ENCODE data around the gene TTLL5.
A peak's percentile ranks its signal among the peaks of the same experiment; 100 is the strongest.
"Not testable (repeated sequence)": the region's sequence is repeated elsewhere in the genome, so short reads cannot be mapped to it uniquely, and the experiment has no call there.

TTLL5 gene

DNA sequence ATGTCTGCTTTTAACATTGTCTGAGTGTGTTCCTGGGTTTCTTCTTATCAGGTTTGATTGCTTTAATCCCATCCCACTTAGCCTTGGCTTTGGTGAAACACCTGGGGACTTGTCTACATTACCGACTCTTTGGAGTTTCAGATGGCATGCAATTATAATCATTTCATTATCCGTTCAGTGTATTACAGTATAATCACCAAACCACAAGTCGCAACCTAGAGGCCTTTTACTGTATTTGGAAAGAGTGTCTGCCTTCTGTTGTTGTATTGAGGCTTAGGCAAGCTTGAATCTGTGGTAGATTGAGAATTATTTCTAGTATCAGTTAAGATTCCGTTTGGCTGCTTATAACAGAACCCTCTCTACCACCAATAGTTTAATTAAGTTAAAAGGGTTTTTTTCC lies 216.8 kb downstream of the TTLL5 start:
- DNase-seq: no peak

DNA sequence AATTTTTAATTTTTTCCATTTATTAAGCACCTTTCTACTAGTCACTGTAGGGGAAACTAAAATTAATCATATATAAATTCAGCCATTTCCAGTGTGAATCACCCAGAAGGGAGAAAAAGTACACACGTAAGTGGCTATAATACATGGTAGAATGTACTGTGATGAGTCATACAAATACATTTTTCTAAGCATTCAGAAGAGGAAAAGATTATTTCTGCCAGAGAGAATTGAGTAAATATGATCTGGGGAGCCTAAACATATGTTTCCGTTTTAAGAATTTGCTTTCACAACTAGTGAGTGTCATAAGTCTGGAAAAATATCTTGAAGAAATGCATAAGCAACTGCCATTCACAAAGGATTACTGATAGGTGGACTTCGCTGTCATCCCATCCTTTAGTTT lies 218.0 kb downstream of the TTLL5 start:
- DNase-seq: no peak

DNA sequence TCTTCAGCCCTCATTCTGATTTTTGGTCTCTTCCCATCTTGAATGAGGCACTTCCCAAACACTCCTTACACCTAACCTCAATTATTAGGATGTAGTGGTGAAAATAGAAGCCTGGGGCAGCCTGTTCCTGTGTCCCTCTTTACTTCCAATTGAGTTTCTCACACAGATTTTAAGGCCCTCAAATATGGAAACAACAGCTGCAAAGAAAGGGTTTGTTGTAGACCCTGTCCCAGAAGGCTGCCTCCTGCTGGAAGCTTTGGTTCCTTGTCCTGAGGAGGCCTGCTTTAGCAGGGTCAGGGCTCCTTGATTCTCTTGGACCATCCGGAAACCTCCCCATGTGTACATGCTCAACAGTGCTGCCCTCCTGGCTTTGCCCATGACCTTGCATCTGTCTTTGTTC lies 219.5 kb downstream of the TTLL5 start:
- no peak for DNase-seq

DNA sequence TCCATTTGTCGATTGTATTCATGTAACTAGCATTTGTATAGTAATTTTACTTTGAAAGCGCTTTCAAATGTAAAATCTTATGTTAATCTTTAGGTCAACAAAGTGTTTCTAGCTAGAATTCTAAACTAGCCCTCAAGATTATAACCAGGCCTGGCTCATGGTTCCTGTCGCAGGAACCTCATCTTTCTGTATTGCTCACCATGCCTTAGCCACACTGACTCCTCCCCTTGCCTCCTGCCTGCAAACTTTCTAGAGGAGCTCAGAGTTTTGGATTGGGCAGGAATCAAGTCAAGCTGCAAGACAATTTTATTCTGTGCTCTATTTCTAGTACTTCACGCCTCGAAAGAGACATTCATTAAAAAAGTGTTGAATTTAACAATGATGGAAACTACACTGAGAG lies 220.9 kb downstream of the TTLL5 start:
- no peak for DNase-seq

DNA sequence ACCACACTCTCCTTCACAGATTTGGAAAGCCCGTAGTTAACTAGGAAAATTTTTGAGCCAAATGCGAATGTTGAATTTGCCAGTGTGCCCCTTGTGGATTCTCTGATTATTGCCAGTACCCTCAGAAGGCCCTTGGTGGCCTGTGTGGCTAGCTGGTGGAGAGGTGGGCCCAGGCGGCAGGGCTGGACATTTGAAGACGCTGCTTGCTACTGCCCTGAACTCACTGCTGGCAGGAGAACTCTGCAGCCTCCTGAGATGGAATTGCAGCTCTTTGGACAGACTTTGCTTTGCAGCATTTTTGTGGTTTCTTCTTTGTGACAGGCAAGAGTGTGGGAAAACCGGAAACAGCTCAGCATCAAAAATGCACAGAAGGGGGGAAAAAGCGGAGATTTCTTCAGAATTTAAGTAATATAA lies 223.2 kb downstream of the TTLL5 start:
- no peak for DNase-seq

DNA sequence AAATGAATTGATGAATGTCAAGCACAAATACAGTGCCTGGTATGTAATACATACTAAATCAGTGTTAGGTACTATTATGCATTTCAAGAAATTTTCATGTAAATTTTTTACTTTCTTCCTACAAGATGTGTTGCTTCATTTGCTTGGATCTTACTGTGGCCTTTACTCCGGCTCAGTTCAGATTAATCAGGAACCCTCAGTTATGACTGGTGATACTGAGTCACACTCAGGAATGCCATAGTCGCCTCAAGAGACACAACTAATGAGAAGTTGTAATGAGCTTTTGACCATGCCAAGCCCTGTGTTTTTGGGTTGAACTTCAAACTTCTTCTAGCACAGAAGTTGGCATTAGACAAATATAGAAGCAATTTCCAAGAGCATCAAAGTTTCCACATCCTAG lies 224.8 kb downstream of the TTLL5 start:
- no peak for DNase-seq

DNA sequence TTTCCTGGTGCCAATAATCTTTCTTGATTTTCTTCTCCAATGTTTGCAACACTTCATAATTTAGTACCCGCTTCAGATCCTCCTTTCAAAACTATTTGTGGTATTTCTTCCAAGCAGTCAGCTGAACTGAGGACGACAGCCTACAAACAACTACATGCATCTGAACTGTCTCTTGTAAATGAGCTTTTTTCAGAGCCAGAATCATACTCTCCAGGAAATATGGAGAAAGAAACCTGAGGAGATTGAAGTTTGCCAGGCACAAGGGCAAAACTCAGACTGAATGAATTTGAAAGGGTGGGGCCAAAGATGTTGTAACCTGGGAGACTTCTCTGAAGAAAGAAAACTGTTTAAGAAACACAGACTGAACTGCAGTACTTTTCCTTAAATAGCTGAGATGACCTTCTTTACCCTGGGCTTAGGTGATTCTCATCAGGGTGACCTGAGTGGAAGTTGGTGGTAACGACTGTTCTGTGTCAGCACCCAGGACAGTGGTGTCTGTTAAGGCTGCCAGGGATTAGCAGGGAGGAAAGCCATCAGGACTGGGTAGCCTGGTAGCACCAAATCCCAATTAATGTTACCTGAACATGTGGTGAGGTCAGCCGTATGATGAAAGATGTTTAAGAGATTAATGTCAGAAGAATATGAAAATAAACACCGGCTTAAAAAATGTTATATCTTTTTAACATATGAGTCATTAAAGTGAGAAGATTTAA lies 225.7 kb downstream of the TTLL5 start:
- DNase-seq: no peak

DNA sequence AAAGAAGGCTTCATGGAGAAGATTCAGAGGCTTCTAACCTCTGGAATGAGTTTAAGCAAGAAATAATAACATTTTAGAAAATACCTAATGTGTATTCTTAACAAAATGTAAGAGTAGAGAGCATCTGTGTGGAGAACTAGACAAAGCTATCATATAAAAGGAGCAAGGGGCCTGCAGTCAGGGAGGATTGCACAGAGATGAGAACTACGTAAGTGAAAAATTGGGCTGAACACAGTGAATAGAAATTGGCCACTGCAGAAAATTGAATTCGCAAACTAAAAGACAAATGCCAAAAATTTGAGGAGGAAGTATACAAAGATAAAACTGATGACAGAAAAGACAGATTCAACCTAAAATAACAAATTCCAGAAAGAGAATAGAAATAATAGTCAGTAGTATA lies 227.9 kb downstream of the TTLL5 start:
- DNase-seq: no peak

DNA sequence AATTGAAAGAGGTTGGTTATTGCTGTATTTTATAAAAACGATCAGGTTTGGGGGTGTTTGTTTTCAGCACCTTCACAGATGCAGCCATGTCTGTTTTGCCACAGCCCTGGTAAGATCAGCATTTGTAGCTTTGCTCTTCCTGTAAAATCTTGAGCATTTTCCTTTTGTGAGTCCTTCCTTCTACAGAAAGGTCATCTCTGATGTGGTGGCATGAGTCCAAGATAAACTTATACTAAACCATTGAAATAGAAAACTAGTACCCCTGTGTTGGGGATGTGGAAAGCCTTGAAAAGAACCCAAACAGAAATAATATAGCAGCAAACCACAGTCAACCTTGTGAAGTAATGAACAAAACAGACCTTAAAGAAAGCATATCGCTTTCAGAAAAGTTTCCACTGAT lies 235.3 kb downstream of the TTLL5 start:
- DNase-seq: no peak

DNA sequence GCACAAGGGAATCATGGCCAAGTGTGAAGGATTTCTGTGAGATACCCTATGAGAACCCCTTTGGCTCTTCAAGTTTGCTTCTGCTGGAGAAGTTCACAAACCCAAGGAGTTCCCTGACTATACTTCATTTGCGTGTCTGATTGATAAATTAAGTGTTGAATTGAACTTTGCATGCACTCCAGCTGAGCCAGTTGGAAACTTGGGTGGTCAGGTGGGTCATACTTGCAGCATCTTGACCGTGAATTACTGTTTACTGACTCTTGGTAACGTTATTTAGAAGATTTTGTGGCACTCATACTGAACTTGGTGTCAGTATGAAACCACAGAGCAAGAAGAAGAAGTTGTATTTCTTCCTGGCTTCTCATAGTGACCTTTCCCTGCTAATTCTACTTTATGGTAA lies 243.3 kb downstream of the TTLL5 start:
- DNase-seq: no peak

DNA sequence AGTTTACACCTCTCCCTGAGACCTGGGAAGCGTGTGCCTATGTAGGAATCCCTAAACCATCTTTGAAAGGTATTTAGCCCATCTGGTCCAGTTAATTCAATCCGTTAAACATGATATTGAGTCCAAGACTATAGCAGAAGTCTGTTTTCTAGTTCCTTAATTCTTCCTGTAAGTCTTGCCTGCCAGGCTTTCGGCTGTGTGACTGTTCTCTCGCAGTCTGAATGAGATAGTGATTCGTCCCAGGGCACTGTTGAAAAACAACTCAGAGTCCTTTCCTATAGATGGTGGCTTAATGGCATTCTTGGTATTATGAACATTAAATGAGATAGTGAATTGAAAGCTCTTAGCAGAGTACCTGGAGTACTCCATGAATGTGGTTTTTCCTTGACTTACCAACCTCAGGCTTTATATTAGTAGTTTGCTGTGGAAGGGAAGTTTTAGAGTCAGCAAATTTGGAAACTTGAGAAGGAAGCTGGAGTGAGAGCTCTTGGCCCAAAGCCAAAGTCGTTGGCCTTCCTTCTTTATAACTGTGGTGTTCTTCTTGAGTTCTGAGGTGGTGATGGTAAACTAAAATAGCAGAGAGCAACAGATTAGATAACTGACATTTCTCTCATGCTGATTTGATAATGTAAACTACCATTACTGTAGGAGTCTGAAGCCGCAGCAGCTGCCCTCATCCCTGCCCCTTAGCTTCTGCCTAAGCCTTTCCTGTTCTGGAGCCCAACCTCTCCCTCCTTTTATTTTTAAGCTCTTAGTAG lies 244.3 kb downstream of the TTLL5 start:
- peak in 1 of 2 donors; percentile 62 for DNase-seq

DNA sequence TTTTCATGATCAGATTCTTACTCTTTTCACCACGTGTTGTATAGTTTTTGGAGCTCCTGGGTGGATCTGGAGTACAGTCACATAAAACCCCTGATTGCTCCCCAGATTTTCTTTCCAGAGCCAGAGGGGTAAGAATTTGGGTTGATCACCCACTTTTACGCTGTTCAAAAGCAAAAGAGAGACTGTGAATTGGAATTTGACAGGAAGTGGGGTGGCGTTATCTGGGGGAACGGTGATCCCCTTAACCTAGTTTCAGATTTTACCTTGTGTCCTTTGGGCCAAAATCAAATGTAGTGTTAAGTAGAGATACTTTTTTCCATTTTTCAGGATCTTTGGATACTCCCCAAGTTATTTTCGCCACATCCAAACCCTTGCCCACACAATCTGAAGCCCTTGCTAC lies 245.2 kb downstream of the TTLL5 start:
- DNase-seq: no peak

DNA sequence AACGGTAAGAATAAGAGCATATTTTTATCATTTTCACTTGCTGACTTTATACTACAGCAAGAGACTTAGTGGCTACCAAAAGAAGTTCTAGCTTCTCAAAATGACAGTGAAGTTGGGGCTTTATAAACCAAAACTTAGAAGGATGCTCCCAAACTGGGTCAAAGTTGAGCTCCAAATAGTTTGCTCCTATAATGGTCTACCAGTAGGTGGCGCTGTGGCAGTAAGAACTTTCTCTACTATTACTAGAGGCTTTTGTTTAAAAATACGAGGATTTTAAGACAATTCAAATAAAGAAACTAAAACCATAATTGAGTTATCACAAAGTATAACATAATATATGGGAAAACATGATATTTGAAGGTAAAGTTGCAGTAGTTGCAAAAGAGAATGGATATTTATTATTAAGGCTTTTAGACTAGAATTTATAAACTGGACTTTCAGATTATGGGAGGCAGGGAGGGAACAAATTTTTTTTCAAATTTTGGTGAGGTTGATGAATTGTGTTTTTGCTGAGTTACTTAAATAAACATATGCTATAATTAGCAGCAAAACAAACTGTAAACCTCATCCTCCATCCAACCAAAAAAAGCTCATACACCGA lies 245.7 kb downstream of the TTLL5 start:
- peak; percentile 4 to 47 for DNase-seq

DNA sequence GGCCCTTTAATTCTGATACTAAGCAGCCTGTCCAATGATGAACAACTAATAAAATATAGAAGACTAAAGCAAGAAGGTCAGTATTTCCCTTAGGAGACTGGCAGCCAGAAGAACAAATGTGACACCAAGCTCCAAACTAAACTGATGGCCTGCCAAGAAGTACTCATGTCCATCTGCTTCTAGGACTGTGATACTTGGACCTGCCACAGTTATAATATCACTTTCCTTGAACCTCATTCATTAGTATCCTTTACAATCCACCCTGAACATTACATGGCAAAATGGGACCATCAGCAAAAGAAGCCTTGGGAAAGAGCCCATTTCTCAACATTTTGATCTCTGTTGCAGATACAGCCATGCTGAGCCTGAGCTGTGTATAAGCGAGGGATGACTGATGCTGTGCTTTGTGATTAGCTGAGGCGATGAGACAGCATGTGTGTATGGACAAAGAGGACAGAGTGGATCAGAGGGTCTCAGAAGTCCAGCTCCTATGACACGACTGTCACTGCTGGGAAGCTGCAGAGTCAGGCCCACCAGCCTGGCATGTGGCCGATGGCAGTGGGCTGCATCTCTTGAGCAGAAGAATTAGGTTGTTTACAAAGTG lies 246.8 kb downstream of the TTLL5 start:
- DNase-seq: no peak

DNA sequence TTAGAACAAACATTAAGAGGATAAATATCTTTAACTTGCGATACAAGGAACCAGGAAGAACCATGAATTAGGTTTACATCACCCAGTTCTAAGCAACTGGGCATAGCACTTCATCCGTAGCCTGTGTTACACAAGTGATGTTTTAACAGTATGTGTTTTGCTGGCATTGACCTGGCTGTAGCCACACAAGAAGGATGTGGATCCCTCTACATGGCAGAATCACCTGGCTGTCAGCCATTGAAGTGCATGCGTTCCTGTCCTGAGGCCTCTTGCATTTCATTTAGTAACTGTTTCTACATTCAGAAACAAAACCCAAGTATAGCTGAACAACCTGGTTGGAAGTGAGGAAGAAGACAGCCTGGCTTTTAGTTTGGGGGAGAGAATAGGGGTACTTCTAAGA lies 248.6 kb downstream of the TTLL5 start:
- DNase-seq: no peak

DNA sequence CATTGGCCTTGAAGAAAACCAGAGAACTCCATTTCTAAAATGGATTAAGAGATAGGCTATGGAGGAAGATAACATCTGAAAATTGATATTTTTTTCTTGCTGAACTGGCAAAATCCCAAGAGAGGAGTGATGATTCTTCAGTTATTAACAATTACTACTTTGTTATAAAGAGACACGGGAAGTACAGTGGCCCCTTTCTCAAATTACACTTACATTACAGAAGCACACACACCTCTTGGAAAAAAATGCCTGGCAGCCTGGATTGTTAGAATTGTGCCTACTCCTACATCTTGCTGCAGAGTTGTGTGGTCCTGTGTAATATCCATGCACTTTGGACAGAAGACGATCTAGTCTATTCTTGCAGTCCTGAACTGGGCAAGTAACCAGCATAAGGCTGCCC lies 249.0 kb downstream of the TTLL5 start:
- DNase-seq: no peak

DNA sequence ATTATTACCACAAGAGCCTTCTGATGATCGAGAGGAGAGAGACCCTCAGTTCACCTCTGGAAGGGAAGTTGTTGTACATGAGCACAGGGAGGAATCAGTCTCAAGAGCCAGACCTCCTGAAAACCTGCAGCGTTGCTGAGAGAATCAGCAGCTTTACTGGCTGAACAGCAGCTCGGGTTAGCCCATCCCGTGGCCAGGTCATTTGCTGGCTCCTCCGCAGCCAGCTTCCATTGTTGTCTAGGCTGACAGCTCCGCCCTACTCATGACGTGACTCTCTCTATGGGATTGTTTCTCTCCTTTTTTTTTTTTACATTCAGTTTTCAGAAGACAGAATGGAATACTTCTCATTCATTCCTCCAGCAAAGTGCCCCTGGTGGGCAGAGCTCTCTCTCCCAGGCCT lies 250.8 kb downstream of the TTLL5 start:
- no peak for DNase-seq

DNA sequence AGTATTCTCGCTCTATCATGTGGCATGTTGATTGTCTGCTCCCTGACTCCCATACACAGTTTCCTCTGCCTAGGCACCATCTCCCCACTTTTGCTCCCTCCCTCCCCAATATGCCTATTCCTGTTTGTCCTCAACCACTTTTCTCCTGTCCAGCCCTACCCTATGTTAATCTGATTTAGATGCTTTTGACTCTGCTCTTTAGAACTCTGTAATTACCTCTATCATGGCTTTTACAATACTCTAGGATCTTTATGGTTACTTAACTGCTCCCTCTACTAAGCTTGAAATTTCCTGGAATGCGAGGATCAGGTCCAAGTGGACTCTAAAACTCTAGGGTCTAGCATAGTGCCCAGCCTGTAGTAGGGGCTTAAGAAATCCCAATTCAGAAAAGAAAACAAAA lies 252.1 kb downstream of the TTLL5 start:
- no peak for DNase-seq

DNA sequence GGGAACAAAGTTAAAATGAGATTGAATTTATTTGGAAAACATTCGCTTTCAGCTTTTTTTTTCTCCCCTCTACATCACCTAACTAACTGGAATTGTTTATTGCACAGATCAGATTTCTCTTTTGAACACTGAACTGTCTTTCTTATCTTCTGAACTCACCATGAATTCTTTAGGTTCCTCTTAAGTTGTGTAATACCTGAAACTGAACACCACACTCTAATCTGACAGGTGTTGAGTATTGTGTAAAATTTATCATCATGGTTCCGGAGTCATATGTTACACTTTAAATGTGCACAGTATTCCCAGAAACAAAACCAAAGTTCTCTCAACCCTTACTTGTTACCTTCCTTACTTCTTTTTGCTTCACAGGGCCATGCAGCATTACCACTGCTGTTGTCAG lies 254.0 kb downstream of the TTLL5 start:
- no peak for DNase-seq

DNA sequence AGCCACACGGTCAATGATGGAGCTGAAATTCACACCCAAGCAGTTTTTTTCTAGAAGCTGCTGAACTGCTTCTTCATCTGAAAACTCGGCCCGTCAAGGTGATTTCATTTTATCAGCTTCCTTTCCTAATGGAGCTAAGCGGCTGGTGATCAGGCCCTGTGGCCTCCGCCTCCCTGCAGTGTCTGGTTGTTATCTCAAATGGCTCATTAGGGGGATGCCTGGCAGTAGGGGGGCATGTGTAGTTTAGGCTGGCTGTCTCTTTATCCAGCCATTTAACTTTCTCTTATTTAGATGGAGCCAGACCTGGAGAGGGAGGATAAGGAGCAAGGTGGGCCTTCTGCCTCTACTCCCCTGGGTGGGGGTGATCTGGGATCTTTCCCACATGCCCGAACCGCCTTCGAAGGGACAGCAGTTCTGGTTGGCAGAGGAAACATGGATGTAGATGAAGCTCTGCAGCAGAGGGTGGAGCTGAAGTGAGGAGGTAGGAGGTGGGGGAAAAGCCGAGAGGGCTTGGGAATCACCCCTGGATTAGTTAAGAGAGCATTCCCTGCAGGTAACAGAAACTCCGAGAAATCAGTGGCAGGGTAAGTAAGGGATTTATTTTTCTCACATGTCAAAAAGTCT lies 256.4 kb downstream of the TTLL5 start:
- no peak for DNase-seq

DNA sequence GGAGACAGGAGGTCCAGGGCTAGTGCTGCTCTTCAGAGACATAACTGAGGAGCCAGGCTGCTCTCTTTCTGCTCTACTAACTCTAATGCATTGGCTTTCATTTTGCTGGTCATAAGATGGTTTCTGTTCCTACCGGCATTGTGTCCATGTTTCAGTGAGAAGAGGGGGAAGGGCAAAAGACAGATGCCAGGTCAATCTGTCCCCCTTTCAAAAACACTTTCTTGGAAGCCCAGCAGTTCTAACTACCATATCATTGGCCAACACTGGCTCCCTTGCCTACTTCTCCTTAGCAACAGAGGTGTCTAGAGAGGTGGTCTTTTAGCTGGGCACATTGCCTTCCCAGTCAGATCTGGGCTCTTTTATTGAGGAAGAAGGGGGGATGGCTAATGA lies 256.9 kb downstream of the TTLL5 start:
- no peak for DNase-seq

DNA sequence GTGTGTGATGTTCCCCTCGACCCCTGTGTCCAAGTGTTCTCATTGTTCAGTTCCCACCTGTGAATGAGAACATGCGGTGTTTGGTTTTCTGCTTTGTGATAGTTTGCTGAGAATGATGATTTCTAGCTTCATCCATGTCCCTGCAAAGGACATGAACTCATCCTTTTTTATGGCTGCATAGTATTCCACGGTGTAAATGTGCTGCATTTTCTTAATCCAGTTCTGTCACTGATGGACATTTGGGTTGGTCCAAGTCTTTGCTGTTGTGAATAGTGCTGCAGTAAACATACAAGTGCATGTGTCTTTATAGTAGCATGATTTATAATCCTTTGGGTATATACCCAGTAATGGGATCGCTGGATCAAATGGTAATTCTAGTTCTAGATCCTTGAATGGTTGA lies 259.4 kb downstream of the TTLL5 start:
- DNase-seq: not testable (repeated sequence)

DNA sequence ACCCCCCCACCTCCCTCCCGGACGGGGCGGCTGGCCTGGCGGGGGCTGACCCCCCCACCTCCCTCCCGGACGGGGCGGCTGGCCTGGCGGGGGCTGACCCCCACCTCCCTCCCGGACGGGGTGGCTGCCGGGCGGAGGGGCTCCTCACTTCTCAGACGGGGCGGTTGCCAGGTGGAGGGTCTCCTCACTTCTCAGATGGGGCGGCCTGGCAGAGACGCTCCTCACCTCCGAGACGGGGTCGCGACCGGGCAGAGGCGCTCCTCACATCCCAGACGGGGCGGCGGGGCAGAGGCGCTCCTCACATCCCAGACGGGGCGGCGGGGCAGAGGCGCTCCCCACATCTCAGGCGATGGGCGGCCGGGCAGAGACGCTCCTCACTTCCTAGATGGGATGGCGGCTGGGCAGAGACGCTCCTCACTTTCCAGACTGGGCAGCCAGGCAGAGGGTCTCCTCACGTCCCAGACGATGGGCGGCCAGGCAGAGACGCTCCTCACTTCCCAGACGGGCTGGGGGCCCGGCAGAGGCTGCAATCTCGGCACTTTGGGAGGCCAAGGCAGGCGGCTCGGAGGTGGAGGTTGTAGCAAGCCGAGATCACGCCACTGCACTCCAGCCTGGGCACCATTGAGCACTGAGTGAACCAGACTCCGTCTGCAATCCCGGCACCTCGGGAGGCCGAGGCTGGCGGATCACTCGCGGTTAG lies 264.2 kb downstream of the TTLL5 start:
- DNase-seq: not testable (repeated sequence)

Data from bone marrow (tissue), 2 donors.